ENCODE results near the gene SMARCD2.

GRCh38 chr17:63837962-63838600 lies 4.4 kb downstream of the SMARCD2 start:
- TF ChIP-seq CTCF (IDR thresholded peaks at IDR 0.05) (no peak), POLR2A (IDR thresholded peaks at IDR 0.05) (no peak)
